Stimulated activated CD4-positive, alpha-beta T cell treated with anti-CD3 and anti-CD28 coated beads, Interleukin-1b, Interleukin-23, amount 100 ng/mL, for 1 hour (primary cell): Measurements from ENCODE around the gene SNCA.

ENCODE experiments used
- DNase-seq, 2 donors: peaks; one replicate each; pipeline ENCODE4 v3.0.0-alpha.2; 2020; ENCODE audit warnings: low read depth in 2 of 2

SNCA gene

GRCh38 chr4:89754531-89754930 is 82.4 kb downstream of the SNCA start:
- DNase-seq = no peak

DNA sequence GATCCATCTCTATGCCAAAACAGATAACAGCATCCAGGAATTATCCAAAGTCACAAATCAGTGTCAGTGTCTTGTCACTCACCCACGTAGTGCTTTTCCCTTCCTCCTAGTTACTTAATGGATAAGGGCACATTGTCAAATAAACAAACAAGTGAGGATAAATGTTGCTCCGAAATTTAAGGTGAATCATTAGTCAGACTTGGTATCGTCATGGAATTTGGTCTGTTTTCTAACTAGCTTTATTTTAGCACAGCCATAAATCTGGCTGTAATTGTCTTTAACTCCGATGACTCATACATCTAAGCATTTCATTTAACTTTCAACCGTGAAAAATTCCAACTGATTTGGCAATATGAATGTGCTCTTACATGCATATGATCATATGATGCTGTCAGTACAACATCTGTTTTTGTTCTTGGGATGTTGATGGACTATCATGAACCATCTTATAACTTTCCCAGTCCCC is 83.3 kb downstream of the SNCA start:
- no peak for DNase-seq

DNA sequence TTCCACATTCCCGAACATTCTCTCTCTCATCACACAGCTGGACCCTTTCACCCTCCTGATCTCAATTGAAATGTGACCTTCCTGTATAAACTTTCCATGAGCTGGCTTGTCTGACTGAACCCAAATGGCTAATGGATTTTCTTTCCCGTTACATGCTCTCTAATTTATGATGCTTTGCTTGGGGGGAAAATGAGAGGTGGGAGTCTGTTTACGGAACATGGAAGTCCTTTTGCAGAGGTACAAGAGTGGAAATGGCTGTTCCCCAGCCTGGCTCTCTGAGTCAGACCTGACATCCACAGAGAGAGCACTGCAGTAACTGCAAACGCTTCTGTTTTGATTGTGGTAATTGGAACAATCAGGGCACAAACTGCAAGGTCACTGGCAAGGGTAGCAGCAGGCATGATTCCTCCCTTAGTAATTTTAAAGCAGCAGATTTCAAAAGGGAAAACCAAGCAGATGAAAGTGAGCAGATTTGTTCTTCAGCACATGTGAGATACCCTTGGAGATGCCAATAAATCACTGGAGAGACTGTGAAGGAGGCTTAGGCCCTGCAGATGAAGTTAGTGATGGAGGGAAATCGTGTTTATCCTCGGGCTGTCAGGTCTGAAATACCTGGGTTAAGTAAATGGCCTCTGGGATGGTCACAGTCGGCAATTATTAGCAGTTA is 83.9 kb downstream of the SNCA start:
- DNase-seq = no peak

GRCh38 chr4:89751416-89751815 is 85.5 kb downstream of the SNCA start:
- DNase-seq = no peak

GRCh38 chr4:89746377-89746776 is 90.6 kb downstream of the SNCA start:
- DNase-seq = no peak

DNA sequence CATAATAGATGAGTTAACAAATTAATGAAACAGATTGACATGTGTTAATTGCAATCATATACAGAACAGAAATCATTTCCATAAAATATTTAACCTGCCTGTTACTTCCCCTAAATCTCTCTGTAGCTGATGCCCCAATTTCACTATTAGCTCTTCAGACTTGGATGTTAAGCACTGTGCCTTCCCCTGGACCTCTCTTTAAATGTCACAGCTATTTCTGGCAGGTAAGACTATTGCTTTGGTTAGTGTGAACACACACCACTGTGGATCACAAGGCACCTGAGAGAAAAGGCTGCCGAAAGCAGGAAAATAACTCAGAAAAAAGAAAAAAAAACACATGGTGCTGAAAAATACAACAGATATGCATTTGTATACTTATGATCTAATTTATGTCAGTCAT is 91.3 kb downstream of the SNCA start:
- DNase-seq = no peak

- no peak for DNase-seq
Measured at GRCh38 chr4:89744914-89745313, 92.0 kb downstream of the SNCA start.

GRCh38 chr4:89741768-89742167 is 95.2 kb downstream of the SNCA start:
- no peak for DNase-seq

DNA sequence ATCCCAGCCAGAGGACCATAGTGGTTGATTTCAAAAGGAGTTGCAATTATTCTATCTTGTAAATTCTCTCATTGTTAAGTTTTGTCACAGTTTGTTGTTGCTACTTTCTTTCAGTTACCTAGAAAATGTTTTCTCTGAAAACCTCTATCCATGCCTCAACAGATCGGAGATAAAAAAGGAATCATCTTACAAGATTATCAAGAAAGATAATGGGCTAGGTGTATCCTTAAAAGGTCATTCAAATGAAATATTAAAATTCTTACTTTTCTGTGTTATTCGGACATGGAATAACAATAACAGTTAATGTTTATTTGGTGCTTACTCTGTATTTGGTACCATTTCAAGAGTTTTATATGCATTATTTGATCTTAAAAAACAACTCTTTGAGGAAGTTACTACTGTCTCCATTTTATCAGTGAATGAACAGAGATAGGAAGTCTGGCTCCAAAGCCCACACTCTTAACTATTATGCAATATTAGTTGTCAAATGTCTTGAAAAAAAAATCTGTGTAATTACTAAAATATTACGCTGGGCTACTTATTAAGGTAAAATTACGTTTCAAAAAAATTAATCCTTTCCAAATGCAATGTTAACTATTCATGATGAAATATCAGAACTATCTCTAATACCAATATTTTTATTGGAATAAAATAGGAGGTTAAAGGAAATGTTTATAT is 97.5 kb downstream of the SNCA start:
- DNase-seq = no peak

GRCh38 chr4:89737888-89738287 is 99.1 kb downstream of the SNCA start:
- DNase-seq = no peak

DNA sequence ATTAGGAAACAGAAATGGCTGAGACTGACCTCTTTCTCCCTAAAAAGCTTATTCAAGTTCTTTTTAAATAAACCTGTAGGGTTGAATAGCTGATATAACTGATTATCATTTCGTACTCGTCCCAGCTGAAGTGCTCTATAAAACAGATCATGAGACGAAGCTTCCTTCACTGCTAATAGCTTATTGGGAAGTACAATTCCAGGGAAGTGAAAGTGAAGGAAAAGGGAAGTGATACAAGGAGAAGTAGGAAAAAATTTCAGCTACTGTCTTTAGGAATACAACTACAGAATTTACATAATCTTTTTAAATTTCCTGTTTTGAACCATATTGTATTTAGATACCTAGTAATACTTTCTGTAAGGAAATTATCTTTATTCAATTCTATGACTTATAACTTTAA is 103.0 kb downstream of the SNCA start:
- no peak for DNase-seq

DNA sequence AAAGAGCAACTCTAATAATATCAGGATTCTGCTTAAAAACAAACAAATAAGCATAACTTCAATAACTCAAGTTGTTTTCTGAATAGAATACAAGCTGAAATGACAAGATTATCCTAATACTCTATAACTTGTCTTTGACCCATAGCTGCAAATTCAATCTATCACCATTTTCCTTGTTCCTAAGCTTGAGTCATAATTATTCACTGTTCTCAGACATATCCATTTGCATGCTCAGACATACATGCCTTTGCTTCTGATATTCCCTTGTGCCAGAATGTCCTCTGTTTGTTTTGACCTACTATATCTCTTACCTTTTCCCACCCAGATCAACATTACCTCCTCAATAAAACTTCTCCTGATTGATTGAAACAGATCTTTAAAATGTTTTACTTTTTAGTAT is 109.7 kb downstream of the SNCA start:
- DNase-seq = no peak

DNA sequence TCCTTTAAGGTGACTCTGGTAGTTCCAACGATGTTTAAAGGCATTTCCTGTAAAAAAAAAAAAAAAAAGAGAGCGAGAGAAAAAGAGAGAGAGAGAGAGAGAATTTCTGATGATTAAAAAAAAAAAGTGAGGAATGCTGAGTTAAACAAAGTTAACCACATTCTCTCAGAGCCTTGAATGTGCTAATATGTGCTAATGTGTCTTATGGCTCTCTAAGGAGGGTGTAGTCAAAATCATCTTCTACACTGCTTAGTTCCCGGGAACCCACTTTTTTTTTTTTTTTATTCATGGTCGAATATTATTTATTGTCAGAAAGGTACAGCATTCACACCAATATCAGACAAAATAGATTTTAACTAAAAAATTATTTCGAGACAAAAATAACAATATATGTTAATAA is 111.7 kb downstream of the SNCA start:
- no peak for DNase-seq

DNA sequence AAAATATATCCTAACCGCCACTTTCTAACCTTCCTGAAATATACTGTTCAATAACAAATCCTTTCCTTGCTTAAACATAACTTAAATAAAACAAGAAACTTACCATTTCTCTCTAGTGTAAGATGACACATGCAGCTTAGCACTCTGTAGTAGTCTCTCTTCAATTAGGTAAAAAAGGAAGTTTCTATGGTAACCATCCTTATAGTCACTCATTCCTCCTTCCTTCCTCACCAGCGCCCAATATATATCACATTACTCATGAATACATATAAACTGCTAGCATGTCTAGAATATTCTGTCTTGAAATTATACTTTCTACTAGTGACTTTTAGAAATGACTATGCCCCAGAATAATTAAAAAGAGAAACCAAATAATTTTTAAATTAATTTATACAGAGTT is 112.2 kb downstream of the SNCA start:
- no peak for DNase-seq

DNA sequence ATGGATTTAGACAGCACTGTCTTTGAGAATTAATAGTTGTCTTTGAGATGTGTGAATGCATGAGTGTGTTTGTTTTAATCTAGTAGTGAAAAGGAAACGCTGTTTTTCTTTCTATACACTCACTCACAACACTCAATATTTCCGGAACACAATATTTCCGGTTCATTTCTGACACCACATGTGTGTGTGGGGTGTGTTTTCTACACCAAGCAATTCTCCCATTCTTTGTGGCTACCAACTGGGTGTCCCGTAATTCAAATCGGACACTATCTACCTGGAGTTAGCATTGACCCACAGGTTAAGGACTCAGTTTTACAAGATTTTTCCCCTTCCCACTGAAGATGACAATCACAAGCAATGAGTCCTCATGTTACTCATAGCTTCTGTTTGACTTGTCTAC is 113.9 kb downstream of the SNCA start:
- DNase-seq = no peak

- DNase-seq = no peak
Measured at GRCh38 chr4:89722517-89722916, 114.4 kb downstream of the SNCA start.

GRCh38 chr4:89720981-89721380 is 116.0 kb downstream of the SNCA start:
- DNase-seq = no peak

DNA sequence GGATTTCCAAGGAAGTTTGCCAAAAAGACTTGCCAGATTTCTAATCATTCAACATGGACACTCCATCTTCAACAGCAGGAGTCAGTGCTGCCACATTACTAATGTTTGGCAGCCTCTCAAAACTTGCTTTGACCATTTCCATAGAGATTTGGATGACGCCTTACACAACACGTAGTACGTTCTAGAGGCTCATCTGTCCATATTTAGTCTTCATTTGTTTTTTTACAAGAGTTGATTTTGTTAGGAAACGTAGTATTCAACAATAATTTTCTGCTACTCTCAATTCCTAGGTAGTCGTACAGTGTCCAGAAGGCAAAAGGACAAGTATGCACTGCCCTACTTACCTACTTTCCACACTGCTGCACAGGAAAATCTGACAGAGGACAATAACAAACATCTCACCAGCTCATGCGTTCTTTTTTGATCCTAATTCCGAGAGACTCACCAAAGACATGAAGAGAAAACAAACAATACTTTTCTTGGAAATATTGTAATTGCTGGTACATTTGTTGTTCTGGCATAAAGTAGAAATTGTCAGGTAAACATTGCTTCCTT is 117.3 kb downstream of the SNCA start:
- DNase-seq = no peak

DNA sequence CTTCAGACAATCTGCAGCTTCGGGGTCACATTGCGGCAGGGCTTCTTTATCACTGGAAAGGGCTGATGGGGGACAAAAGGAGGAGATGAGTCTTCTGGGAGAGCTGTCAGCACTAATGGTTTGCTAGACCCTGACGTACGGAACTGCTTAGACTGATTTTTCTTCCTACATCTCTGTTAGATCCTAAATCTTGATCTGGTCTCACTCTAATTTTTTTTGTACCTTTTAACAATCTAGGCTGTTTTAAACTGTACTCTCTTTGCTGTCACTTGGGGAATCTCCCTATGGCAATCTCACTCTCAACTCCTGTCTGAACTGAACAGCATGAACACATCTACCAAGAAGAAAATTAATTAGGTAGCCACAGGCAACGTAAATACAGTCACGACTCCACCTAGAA is 120.1 kb downstream of the SNCA start:
- DNase-seq = no peak

- DNase-seq = no peak
Measured at GRCh38 chr4:89715631-89716030, 121.3 kb downstream of the SNCA start.

GRCh38 chr4:89712827-89713226 is 124.1 kb downstream of the SNCA start:
- DNase-seq = no peak

GRCh38 chr4:89712141-89712540 is 124.8 kb downstream of the SNCA start:
- no peak for DNase-seq

- no peak for DNase-seq
Measured at GRCh38 chr4:89708903-89709421, 128.0 kb downstream of the SNCA start.
